ENCODE results near the gene NADK2. TPM values are rescaled to one million over a fixed set of nuclear protein-coding genes. Genes with fewer than 3 reads are reported as not detected.

The NADK2 gene
- total RNA-seq, 1 donor from 2014 or later, result 68.2 TPM

DNA sequence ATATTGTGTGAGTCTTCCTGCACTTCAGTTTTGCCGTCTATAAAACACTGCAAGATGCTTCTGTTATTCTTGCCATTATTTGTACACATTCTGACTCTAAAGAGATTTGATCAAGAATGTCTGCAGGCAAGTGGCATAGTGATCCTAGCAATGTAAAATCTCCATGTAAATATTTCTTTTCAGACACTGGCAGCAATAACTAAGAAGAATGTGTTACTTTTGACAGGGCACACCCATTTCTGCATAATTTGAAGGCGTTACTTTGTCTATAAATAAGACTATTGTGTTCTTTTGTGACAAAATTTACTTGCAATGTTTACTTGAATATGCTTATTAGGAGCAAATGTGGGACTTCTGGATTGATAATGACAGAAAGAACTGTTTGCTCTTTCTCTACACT, 39.9 kb upstream of the NADK2 start:
- H3K9me3 Mint-ChIP-seq, result no peaks in the 10 kb centered on the region
- H3K4me3 ChIP-seq, result no peak overlapping the region
- peaks cover 11% of the 10 kb centered on the region for H3K4me1 Mint-ChIP-seq
- H3K79me2 ChIP-seq (ENCODE audit: low read depth), result no peaks in the 10 kb centered on the region
- no peaks in the 10 kb centered on the region for H3F3A ChIP-seq (ENCODE audit: low read depth)
- no peak overlapping the region for H3K27ac ChIP-seq
- no peak for TF ChIP-seq EZH2 (IDR thresholded peaks at IDR 0.05)
- TF ChIP-seq, protein P1, sequence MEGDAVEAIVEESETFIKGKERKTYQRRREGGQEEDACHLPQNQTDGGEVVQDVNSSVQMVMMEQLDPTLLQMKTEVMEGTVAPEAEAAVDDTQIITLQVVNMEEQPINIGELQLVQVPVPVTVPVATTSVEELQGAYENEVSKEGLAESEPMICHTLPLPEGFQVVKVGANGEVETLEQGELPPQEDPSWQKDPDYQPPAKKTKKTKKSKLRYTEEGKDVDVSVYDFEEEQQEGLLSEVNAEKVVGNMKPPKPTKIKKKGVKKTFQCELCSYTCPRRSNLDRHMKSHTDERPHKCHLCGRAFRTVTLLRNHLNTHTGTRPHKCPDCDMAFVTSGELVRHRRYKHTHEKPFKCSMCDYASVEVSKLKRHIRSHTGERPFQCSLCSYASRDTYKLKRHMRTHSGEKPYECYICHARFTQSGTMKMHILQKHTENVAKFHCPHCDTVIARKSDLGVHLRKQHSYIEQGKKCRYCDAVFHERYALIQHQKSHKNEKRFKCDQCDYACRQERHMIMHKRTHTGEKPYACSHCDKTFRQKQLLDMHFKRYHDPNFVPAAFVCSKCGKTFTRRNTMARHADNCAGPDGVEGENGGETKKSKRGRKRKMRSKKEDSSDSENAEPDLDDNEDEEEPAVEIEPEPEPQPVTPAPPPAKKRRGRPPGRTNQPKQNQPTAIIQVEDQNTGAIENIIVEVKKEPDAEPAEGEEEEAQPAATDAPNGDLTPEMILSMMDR (IDR thresholded peaks at IDR 0.05), result no peak
- H3K27ac Mint-ChIP-seq, result no peak overlapping the region
- no peaks in the 10 kb centered on the region for H3K27me3 Mint-ChIP-seq (ENCODE audit: insufficient read depth, low read depth)
- no peaks in the 10 kb centered on the region for H3K36me3 ChIP-seq
- H2AFZ ChIP-seq (replicated peaks), result no peak overlapping the region
- no peak overlapping the region for H3K4me3 Mint-ChIP-seq
- no peak overlapping the region for H3K4me2 ChIP-seq
- no peaks in the 10 kb centered on the region for H3K9me3 ChIP-seq (ENCODE audit: low read depth)
- H3K36me3 Mint-ChIP-seq, result no peaks in the 10 kb centered on the region
- DNase-seq (ENCODE audit: low spot score), result no peak
- H4K20me1 ChIP-seq (ENCODE audit: low read depth), result no peaks in the 10 kb centered on the region
- H3K27me3 ChIP-seq, result no peaks in the 10 kb centered on the region
- no peaks in the 10 kb centered on the region for H3K4me1 ChIP-seq
- no peak overlapping the region for H3K9ac ChIP-seq

DNA sequence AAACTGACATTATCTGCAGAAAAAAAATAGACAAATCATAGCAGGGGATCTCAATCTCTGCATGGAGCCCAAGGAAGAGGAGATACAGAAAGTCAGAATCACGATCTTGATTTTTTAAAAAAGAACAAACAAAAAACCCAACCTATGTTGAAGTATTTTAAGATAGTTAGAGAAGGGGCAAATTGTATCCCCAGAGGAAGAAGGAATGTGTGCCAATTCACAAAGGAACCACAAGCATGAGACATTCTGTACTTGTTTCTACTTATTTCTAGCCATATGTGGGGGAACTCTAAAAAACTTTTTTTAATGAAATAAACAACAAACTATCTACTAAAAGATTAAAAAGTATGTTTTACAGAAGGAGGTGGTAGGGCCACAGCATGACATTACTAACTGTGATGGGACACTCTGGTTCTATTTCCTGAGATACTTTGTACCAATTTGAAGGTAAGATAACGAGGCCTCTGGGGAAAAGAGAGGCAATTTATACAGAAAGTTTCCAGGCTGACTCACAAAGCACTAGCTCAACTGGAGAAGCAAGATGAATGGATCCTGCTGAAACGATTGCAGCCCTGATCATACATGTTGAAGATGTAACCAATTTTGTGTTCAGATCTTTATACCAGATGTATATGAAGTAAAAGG, 37.5 kb upstream of the NADK2 start:
- no peaks in the 10 kb centered on the region for H3K36me3 ChIP-seq
- no peak overlapping the region for H2AFZ ChIP-seq (replicated peaks)
- no peaks in the 10 kb centered on the region for H3K9me3 Mint-ChIP-seq
- no peak for TF ChIP-seq EZH2 (IDR thresholded peaks at IDR 0.05)
- no peak for TF ChIP-seq EZH2phosphoT487 (IDR thresholded peaks at IDR 0.05)
- TF ChIP-seq, protein P1 (IDR thresholded peaks at IDR 0.05), result no peak
- H3K27ac ChIP-seq, result no peak overlapping the region
- no peak overlapping the region for H3K4me3 ChIP-seq
- H3K4me2 ChIP-seq, result no peak overlapping the region
- DNase-seq (ENCODE audit: low spot score), result no peak
- H3K4me1 ChIP-seq, result peaks cover 7% of the 10 kb centered on the region
- no peaks in the 10 kb centered on the region for H3K27me3 Mint-ChIP-seq (ENCODE audit: insufficient read depth, low read depth)
- H3K9ac ChIP-seq, result no peak overlapping the region
- no peaks in the 10 kb centered on the region for H4K20me1 ChIP-seq (ENCODE audit: low read depth)
- H3F3A ChIP-seq (ENCODE audit: low read depth), result no peaks in the 10 kb centered on the region
- H3K36me3 Mint-ChIP-seq, result no peaks in the 10 kb centered on the region
- peaks cover 31% of the 10 kb centered on the region for H3K4me1 Mint-ChIP-seq
- H3K27ac Mint-ChIP-seq, result no peak overlapping the region
- H3K9me3 ChIP-seq (ENCODE audit: low read depth), result no peaks in the 10 kb centered on the region
- H3K79me2 ChIP-seq (ENCODE audit: low read depth), result no peaks in the 10 kb centered on the region
- no peaks in the 10 kb centered on the region for H3K27me3 ChIP-seq
- no peak overlapping the region for H3K4me3 Mint-ChIP-seq

DNA sequence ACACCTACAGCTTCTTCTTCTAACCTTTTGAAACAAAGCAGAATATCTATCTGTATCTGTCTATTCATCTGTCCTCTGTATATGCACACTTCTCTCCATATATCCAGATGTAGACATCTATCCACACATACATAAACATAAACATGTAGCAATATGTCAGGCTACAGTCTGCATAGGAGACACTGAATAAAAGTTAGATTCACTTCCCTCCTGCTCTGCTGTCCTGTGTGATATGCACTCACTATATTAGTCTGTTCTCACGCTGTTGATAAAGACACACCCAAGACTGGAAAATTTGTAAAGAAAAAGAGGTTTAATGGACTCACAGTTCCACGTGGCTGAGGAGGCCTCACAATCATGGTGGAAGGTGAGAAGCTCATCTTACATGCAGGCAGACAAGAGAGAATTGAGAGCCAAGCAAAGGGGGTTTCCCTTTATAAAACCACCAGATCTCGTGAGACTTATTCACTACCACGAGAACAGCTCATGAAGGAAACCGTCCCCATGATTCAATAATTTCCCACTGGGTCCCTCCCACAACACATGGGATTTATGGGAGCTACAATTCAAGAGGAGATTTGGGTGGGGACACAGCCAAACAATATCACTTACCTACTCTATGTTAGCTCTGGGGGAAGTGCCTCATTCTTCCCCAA, 35.9 kb upstream of the NADK2 start:
- Mint-ChIP-seq H3K4me1 (peaks cover 36% of the 10 kb centered on the region), H3K27ac (no peak overlapping the region)

More for the DNA sequence above, 35.9 kb upstream of the NADK2 start:
- H3K4me1 ChIP-seq, result peaks cover 12% of the 10 kb centered on the region
- H3K27me3 ChIP-seq, result no peaks in the 10 kb centered on the region
- H3K36me3 ChIP-seq, result no peaks in the 10 kb centered on the region
- H3K79me2 ChIP-seq (ENCODE audit: low read depth), result no peaks in the 10 kb centered on the region
- H3K9me3 ChIP-seq (ENCODE audit: low read depth), result no peaks in the 10 kb centered on the region
- no peak overlapping the region for H3K27ac ChIP-seq
- no peak overlapping the region for H3K4me3 ChIP-seq
- H3F3A ChIP-seq (ENCODE audit: low read depth), result no peaks in the 10 kb centered on the region
- H3K9ac ChIP-seq, result no peak overlapping the region
- H2AFZ ChIP-seq (replicated peaks), result no peak overlapping the region
- Mint-ChIP-seq H3K27me3 (ENCODE audit: insufficient read depth, low read depth) (peaks cover 2% of the 10 kb centered on the region), H3K4me3 (no peak overlapping the region), H3K9me3 (no peaks in the 10 kb centered on the region), H3K36me3 (no peaks in the 10 kb centered on the region)
- H4K20me1 ChIP-seq (ENCODE audit: low read depth), result no peaks in the 10 kb centered on the region
- H3K4me2 ChIP-seq, result no peak overlapping the region
- no peak for TF ChIP-seq EZH2phosphoT487 (IDR thresholded peaks at IDR 0.05)
- TF ChIP-seq EZH2 (IDR thresholded peaks at IDR 0.05), result no peak
- TF ChIP-seq, protein P1 (IDR thresholded peaks at IDR 0.05), result no peak
- no peak for DNase-seq (ENCODE audit: low spot score)

Data from neural progenitor cell (in vitro differentiated cells).